HepG2 (cell line): ENCODE data around the gene GALNT18. TPM values are rescaled to one million over a fixed set of nuclear protein-coding genes. Genes with fewer than 3 reads are reported as not detected.

Source experiments
- ATAC-seq: fragments of 200-7000 bp; cut with Tn5 transposase; 3 replicates; pipeline ENCODE4 v1.9.1; 2020; ENCODE audit warnings: mild to moderate bottlenecking, moderate library complexity
- BruUV-seq: library from RNA; stranded (reverse); fragments of 400-500 nt; replicated peaks from 2 replicates; lab custom pipeline; 2021; lab: Mats Ljungman, UMichigan
- CTCF ChIA-PET: fragments of 300-600 bp; formaldehyde crosslinking; extraction: SDS; loops from one replicate; lab custom pipeline; 2021; ENCODE audit warnings: low total read pairs, inconsistent platforms, low intra/inter-chr PET ratio; lab: Yijun Ruan, JAX
- POLR2A ChIA-PET: fragments of 350-600 bp; sonication (Branson Sonifier 250); formaldehyde crosslinking; loops from one replicate; lab custom pipeline; 2020; ENCODE audit warnings: antibody characterized with exemption, inconsistent platforms; lab: Yijun Ruan, JAX
- DNase-seq: peaks from one replicate; pipeline ENCODE4 v3.0.0-alpha.2; 2015; ENCODE audit warnings: low spot score
- FAIRE-seq: peaks from 3 replicates; lab custom pipeline; 2011; peaks lifted over from hg19 to GRCh38; lab: Jason Lieb, UNC
- H2AFZ ChIP-seq: one replicate; pipeline ENCODE4 v1.6.1; 2011; ENCODE audit warnings: low read length, inconsistent platforms
- H3K27ac ChIP-seq: fragments of 300-600 bp; 3 replicates; pipeline ENCODE4 v1.8.0; 2011; ENCODE audit warnings: mixed run types, mild to moderate bottlenecking, mixed read lengths, low read length, inconsistent platforms; ENCODE audit not compliant: insufficient read depth; ENCODE audit errors: extremely low read length
- H3K27me3 ChIP-seq, 2 experiments: fragments of 200-600 bp in 1 of 2; 2 replicates in 1 of 2; 3 replicates in 1 of 2; pipeline versions ENCODE4 v1.6.0 to v1.8.0; 2011; ENCODE audit warnings: low read length in 2 of 2, mild to moderate bottlenecking in 2 of 2, moderate library complexity in 2 of 2, inconsistent platforms in 1 of 2; ENCODE audit not compliant: insufficient read depth in 2 of 2, control insufficient read depth in 1 of 2
- H3K36me3 ChIP-seq, 2 experiments: fragments of 200-600 bp in 1 of 2; replicated peaks in 1 of 2; 2 replicates in 1 of 2; 3 replicates in 1 of 2; pipeline versions ENCODE4 v1.5.1 to v1.8.0; 2011; ENCODE audit warnings: low read length in 2 of 2, inconsistent platforms in 1 of 2; ENCODE audit not compliant: insufficient read depth in 2 of 2, control insufficient read depth in 1 of 2
- H3K4me1 ChIP-seq: 2 replicates; pipeline ENCODE4 v1.5.1; 2012; ENCODE audit warnings: low read length, inconsistent platforms; ENCODE audit not compliant: insufficient read depth
- H3K4me2 ChIP-seq: 2 replicates; pipeline ENCODE4 v1.6.0; 2011; ENCODE audit warnings: low read depth, low read length, inconsistent platforms
- H3K4me3 ChIP-seq, 3 experiments: fragments of 200-600 bp in 1 of 3; sonication (generic), shearing (Covaris generic) in 1 of 3; replicated peaks in 1 of 3; 2 replicates each; pipeline ENCODE4 v1.5.1; 2011 to 2016; ENCODE audit warnings: low read length in 3 of 3, inconsistent platforms in 2 of 3, low read depth in 2 of 3, mild to moderate bottlenecking in 2 of 3, control low read depth in 1 of 3, mixed read lengths in 1 of 3; ENCODE audit not compliant: insufficient read depth in 1 of 3
- H3K79me2 ChIP-seq: one replicate; pipeline ENCODE4 v1.6.1; 2011; ENCODE audit warnings: low read length, inconsistent platforms; ENCODE audit not compliant: insufficient read depth
- H3K9ac ChIP-seq: 2 replicates; pipeline ENCODE4 v1.6.0; 2011; ENCODE audit warnings: mild to moderate bottlenecking, low read depth, low read length, inconsistent platforms; ENCODE audit not compliant: insufficient read depth
- H3K9me3 ChIP-seq: 2 replicates; pipeline ENCODE4 v1.5.1; 2012; ENCODE audit warnings: mild to moderate bottlenecking, low read length
- H4K20me1 ChIP-seq: 2 replicates; pipeline ENCODE4 v1.6.0; 2011; ENCODE audit warnings: inconsistent platforms, mild to moderate bottlenecking, low read length, moderate library complexity; ENCODE audit not compliant: insufficient read depth
- ARHGAP35 ChIP-seq: sonication (generic); formaldehyde crosslinking; IDR thresholded peaks from 2 replicates; pipeline ENCODE4 v1.9.0; 2022; ENCODE audit warnings: mild to moderate bottlenecking, inconsistent platforms, moderate library complexity, missing genetic modification reagents, borderline replicate concordance
- ARNT2 ChIP-seq: sonication (generic); formaldehyde crosslinking; IDR thresholded peaks from 2 replicates; pipeline ENCODE4 v1.8.0; 2022; ENCODE audit warnings: mild to moderate bottlenecking, low read depth, missing genetic modification reagents, moderate library complexity
- CCDC6 ChIP-seq: sonication (generic); formaldehyde crosslinking; IDR thresholded peaks from 2 replicates; pipeline ENCODE4 v1.8.1; 2022; ENCODE audit warnings: mild to moderate bottlenecking, missing genetic modification reagents, moderate library complexity
- MIER3 ChIP-seq: IDR thresholded peaks from 2 replicates; pipeline ENCODE4 v1.6.1; 2016; ENCODE audit warnings: missing compliant biosample characterization, borderline replicate concordance
- NCOA5 ChIP-seq: sonication (generic); formaldehyde crosslinking; IDR thresholded peaks from 2 replicates; pipeline ENCODE4 v1.4.0; 2020; ENCODE audit warnings: missing genetic modification reagents
- RAD51 ChIP-seq: fragments of 450-650 bp; IDR thresholded peaks from 2 replicates; pipeline ENCODE4 v1.6.1; 2016; ENCODE audit warnings: borderline replicate concordance
- SYNCRIP ChIP-seq: fragments of 200-400 bp; formaldehyde crosslinking; IDR thresholded peaks from 2 replicates; pipeline ENCODE4 v1.6.1; 2018; ENCODE audit warnings: mild to moderate bottlenecking, low read depth, low read length; ENCODE audit not compliant: insufficient read depth
- ZFP36 ChIP-seq: fragments of 150-350 bp; IDR thresholded peaks from 2 replicates; pipeline ENCODE4 v1.6.1; 2018; ENCODE audit warnings: borderline replicate concordance, low read length, low read depth; ENCODE audit not compliant: partially characterized antibody
- ZNF563 ChIP-seq: sonication (generic); formaldehyde crosslinking; IDR thresholded peaks from 2 replicates; pipeline ENCODE4 v1.8.0; 2022; ENCODE audit warnings: mild to moderate bottlenecking, moderate library complexity, missing genetic modification reagents
- WGBS: methylation state at CpG from one replicate; pipeline ENCODE4 v1.1.6; 2017; ENCODE audit warnings: low lambda C conversion rate; 5-methylcytosine and 5-hydroxymethylcytosine counted together
- in situ Hi-C: cut with HindIII; loops from 2 replicates; pipeline ENCODE4 v1.10.0; 2017; ENCODE audit warnings: low pct_unique_long_range_greater_than_20kb; ENCODE audit not compliant: extremely low pct_ligation_motif_present
- intact Hi-C: fragments of 100-400 bp; cut with micrococcal nuclease; formaldehyde crosslinking; loops from one replicate; pipeline ENCODE4 v1.10.0; 2022; ENCODE audit not compliant: unreplicated experiment
- polyA plus RNA-seq, 8 experiments: library from polyadenylated mRNA; depleted of rRNA in 3 of 8; stranded (reverse) in 7 of 8; unstranded in 1 of 8; fragments of >200 nt; fragmentation: Illumina TruSeq in 4 of 8; extraction: Trizol in 4 of 8; gene quantifications; 2 replicates each; pipeline versions ENCODE4 v1.2.1 to v1.2.3, GENCODE V29; 2011 to 2016; ENCODE audit warnings: low read depth in 4 of 8, missing spikeins in 1 of 8, mixed read lengths in 1 of 8; ENCODE audit not compliant: insufficient read depth in 1 of 8
- total RNA-seq, 5 experiments: library from RNA; depleted of rRNA; stranded (reverse); fragments of >200 nt; fragmentation: Illumina TruSeq; extraction: Trizol; gene quantifications; 2 replicates each; pipeline ENCODE4 v1.2.3, GENCODE V29; 2016; ENCODE audit warnings: low read depth in 1 of 5
- TF ChIP-seq, protein P1 (sequence below): sonication (generic); IDR thresholded peaks from 2 replicates; pipeline ENCODE4 v1.6.1; 2016; ENCODE audit warnings: low read depth, borderline replicate concordance
- TF ChIP-seq, protein P2 (sequence below): sonication (generic); formaldehyde crosslinking; IDR thresholded peaks from 2 replicates; pipeline ENCODE4 v1.4.0; 2020; ENCODE audit warnings: missing genetic modification reagents, borderline replicate concordance

GALNT18 gene
- total and polyA plus RNA-seq, 2 of the 13 experiments (the other 11 are each of a cell fraction or from before 2014, with no cell fraction given) = 0.11 TPM; not detected in 1

DNA sequence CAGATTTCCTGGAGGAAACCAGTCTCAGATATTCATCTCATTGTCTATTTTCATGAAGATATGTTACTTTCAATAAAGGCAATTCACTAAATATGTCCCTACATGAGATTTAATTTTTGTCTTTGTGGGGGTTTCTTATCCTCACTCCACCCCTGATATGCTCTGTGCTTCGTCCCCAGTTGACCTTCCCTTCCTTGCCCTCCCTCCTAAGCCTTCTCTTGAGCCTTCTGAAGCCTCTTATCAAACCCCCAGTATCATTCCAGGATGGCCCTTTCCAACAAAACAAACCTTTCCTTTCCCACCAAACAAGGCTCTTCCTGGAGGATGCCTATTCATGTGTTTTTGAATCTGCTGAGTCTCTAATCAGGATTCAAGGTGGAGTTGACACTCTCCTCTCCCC, 313.6 kb downstream of the GALNT18 start:
- no peak for ATAC-seq
- H3K9me3 ChIP-seq = no peaks in the 10 kb centered on the region
- no peak for TF ChIP-seq ZNF563 (CRISPR knock-in tag)
- no peak for TF ChIP-seq NCOA5 (CRISPR knock-in tag)
- TF ChIP-seq, protein P1, sequence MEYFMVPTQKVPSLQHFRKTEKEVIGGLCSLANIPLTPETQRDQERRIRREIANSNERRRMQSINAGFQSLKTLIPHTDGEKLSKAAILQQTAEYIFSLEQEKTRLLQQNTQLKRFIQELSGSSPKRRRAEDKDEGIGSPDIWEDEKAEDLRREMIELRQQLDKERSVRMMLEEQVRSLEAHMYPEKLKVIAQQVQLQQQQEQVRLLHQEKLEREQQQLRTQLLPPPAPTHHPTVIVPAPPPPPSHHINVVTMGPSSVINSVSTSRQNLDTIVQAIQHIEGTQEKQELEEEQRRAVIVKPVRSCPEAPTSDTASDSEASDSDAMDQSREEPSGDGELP = no peak
- no peak for TF ChIP-seq MIER3
- TF ChIP-seq CCDC6 (CRISPR knock-in tag) = no peak
- no peak for TF ChIP-seq ARHGAP35 (CRISPR knock-in tag)
- no peak for TF ChIP-seq RAD51
- no peak for TF ChIP-seq ARNT2 (CRISPR knock-in tag)
- TF ChIP-seq ZFP36 = no peak
- TF ChIP-seq, protein P2, sequence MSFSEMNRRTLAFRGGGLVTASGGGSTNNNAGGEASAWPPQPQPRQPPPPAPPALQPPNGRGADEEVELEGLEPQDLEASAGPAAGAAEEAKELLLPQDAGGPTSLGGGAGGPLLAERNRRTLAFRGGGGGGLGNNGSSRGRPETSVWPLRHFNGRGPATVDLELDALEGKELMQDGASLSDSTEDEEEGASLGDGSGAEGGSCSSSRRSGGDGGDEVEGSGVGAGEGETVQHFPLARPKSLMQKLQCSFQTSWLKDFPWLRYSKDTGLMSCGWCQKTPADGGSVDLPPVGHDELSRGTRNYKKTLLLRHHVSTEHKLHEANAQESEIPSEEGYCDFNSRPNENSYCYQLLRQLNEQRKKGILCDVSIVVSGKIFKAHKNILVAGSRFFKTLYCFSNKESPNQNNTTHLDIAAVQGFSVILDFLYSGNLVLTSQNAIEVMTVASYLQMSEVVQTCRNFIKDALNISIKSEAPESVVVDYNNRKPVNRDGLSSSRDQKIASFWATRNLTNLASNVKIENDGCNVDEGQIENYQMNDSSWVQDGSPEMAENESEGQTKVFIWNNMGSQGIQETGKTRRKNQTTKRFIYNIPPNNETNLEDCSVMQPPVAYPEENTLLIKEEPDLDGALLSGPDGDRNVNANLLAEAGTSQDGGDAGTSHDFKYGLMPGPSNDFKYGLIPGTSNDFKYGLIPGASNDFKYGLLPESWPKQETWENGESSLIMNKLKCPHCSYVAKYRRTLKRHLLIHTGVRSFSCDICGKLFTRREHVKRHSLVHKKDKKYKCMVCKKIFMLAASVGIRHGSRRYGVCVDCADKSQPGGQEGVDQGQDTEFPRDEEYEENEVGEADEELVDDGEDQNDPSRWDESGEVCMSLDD (CRISPR knock-in tag) = no peak
- no peak for TF ChIP-seq SYNCRIP
- no peak overlapping the region for H3K9ac ChIP-seq
- in situ Hi-C loops = no loop called here
- intact Hi-C loops = no loop called here
- no peaks in the 10 kb centered on the region for H3K79me2 ChIP-seq
- no peaks in the 10 kb centered on the region for H3K4me1 ChIP-seq
- no peak overlapping the region for H3K4me3 ChIP-seq
- H3K27ac ChIP-seq = no peak overlapping the region
- no peak for FAIRE-seq
- 0% methylated on average over 1 of the region's 1 CpG for WGBS
- no TSS peak for BruUV-seq
- ChIA-PET POLR2A (no interaction called here), CTCF (no interaction called here)
- H3K36me3 ChIP-seq = no peaks in the 10 kb centered on the region
- H3K27me3 ChIP-seq = peaks cover 0 to 3% of the 10 kb centered on the region in 2 experiments; a peak in 2 of 5 replicates
- no peak overlapping the region for H3K4me2 ChIP-seq
- no peak overlapping the region for H2AFZ ChIP-seq
- H4K20me1 ChIP-seq = no peaks in the 10 kb centered on the region
- no peak for DNase-seq
